GM21390 (cell line): ENCODE results near the gene SCN5A.

Experiments
- ATAC-seq: cut with Tn5 transposase; IDR thresholded peaks from one replicate; pipeline ENCODE4 v1.9.1; 2021; ENCODE audit not compliant: unreplicated experiment

SCN5A gene

DNA sequence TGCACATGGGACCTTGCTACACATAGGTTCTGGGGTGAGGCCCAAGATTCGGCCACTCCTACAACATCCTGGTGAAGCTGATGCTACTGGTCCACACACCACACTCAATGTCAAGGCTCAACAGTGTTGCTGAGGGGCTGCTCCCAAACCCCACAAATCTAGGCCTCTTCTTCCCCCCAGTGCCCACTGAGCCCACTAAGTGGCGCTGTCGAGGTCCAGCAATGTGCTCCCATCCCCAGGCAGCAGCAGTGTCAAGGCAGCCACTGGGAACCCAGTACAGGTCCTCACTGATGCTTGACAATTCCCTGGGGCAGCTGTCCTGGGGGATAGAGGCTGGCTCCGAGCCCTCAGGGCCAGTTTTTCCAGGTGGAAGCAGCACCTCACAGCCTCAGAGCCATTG is 21.5 kb downstream of the SCN5A start:
- no peak for ATAC-seq

DNA sequence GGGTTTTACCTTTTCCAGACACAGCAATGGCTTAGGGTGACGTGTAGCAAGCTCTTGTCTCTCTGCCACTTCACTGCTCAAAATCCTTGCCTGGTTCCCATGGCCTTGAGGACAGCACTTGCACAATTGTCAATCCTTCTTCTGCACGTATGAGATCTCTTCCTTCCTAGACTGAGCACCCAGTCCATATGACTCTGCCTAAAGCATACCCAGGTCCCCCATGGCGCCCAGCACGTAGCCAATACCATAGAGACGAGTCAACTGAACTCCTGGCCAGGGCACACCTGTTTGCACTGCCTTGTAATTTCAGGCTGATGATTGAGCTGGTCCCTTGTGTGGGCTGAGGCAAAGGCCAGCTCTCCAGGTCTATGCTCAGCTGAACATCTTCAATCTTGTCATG is 23.3 kb downstream of the SCN5A start:
- ATAC-seq = no peak

DNA sequence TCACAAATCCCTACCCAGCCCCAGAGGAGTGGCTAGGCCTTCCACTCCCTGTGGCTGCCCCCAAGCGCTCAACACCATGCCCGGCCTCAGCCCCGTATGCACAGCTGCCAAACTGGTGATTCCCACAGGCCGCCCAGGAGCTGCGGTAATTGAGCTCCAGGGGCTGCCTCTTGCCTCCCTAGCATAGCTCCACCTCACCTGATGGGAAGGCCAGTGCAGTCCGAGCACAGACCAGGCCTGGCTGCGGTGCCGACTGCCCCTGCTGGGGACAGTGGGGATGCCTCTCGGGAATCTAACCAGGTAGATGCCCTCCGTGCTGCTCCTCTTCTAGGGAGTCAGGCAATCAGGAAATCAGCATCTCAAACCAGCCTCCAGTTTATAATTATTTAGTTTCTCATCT is 25.9 kb downstream of the SCN5A start:
- ATAC-seq = no peak

DNA sequence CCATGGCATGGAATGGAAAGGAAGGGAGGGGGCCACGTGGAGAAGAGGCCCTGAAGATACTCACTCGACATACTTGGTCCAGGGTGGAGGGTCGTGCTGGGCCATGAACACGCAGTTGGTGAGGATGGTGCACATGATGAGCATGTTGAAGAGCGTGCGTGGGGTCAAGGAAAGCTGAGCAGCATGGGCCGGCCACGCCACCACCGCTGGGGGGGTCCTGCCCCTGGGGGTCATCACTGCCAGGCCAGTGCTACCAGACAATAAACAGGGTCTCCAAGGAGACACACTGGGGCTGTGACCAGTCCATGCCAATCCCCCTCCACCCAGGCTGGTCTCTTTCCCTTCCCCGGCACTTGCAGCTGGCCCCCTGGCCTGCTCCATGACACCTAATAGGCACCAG is 27.2 kb downstream of the SCN5A start:
- ATAC-seq = no peak

DNA sequence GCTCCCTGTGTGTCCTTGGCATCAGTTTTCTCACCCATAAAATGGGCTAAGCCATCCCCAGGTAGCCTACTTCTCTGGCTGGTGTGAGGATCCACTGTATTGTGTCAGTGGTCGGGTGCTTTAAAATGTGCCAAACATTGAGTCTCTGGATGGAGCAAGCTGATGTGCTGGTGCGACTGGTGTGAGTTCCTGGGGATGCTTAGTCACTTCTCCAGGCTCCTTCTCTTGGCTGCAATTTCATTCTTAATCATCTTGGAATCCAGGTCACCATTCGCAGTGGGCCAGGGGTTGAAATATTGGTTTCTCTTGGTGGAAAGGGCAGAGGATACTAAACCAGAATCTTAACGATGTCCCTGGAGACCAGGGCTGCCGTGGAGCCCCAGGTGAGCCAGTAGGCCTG is 29.3 kb downstream of the SCN5A start:
- no peak for ATAC-seq

DNA sequence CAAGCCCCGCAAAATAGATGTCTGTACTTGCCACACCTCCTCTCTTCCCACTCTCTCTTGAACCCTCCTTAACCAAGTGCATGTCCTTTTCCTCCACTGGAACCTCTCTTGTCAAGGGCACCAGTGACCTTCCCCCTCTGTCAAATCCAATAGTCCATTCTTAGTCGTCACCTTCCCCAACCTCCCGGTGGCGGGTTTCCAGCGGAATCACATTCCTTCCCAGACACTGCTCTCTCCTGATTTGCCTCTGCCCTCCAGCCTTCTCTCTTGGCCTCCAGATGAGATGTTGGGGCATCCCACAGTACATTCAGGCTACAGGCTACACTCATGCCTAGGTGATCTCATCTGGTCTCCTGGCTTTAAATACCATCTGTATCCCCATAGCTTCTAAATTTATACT is 31.1 kb downstream of the SCN5A start:
- ATAC-seq = no peak

DNA sequence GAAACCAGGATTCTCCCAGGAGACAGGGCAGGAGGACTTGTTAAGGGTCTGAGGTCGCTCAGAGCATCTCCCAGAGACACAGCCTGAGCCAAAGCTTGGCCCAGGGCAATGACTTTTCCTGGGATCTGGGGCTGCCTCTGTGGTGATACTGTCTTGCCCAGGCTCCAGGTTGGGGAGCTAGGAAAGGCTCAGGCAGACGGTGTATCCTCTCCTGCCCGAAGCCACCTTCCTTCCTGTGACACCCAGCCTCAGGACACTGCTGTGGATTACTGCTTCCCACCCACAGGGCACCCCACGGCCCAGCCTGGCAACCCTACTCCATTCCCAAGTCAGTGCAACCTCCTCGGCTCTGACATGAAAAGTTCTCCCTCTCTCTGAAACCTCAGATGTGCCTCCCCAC is 31.9 kb downstream of the SCN5A start:
- ATAC-seq = no peak

DNA sequence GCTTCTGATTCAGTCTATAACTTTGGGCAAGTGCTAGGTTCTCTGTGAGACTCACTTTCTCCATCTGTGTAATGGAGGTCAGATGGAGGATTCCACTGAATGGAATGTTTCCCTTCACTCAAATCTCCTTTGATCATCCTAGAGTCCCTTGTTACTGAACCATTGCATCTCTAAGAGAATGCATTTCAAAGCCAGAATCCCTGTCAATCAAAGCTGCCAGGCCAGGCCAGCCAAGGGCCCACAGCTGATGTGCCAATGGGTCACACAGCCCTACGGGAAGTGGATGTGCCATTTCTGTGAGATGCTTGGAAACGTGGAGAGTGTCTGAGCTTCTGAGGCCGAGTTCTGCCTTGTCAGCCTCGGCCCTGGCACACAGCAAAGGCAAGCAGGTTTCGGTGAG is 32.4 kb downstream of the SCN5A start:
- ATAC-seq = no peak

DNA sequence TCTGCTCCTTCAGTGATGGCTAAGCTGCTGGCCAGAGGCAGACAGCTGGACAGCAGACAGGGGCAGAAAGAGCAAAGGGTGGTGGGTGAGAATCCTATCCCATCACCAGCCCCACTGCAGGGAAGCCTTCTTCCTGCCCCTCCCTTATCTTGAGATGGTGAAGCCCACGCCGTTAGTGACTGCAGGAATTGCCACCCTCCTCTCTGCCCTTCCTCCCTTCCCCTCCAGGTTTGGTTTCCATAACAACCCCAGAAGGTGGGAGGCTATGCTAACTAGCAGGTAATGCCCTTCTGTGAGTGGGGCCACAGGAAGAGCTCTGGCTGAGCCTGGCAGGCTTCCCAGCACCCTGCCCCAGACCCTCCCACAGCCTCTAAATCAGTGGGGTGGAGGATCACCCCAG is 32.8 kb downstream of the SCN5A start:
- ATAC-seq = no peak

DNA sequence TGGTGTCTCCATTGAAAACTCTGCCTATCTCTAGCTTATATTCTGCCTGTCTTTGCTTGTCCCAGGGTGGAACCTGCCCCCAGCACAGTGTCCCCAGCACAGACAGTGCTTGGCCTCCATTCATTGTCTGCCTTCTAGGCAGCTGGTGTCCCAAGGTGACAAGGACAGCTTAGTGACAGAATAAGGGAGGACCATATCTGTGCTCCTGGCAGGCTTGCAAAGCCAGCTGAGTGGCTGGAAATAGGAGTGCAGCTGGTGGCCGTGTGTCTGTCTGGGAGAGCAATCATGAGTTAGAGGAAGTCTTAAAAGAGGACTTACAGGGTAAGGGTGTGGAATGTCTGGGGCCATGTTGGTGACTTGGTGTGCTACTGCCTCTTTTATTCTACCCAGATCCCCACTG is 33.4 kb downstream of the SCN5A start:
- ATAC-seq = no peak

DNA sequence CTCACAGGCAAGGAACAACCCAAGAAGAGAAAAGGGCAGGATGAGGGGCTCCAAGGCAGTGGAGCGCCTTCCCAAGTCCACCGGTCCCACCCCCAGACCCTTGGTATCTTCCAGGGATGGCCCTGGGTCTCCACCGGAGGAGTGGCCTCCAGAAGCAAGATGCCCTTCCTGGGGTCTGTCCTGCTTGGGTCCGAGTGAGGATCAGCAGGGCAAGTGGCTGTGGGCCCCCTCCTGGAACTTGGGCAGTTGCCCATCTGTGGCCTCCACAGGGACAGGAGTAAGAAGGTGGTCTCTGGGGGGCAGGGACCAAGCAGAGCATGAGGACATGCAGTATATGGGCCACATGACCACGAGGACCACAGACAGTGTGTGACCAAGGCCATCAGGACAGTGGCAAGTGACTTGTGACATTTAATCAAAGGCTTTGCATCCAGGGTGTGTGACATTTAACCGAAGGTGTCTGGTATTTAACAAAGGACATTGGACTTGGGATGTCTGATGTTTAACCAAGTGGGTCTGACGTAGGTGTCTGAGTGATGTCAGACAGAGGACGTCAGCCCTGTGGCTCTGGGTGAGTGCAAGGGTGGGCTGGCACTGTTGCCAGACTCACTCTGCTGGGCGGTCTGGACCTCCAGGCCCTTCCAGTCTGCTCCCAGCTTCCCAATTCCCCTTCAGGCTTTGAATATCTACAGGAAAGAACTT is 34.7 kb downstream of the SCN5A start:
- ATAC-seq = no peak

DNA sequence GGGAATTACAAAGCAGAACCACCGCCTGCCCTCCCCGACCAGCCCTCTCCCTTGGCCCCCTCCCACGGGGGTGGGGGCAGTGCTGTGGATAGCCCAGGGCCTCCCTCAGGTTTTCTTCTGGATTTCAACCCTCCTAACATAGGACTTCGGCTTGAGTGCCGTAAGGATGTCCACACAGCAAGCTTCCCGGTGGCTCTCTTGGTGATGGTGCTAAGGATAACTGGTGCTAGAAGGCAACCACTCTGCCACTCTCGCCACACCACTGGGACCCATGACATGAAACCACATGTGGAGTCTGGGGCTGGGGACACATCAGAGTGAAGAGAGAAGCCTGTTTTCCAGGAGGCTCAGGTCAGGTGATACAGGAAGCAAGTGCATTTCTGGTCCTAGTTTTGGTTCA is 35.4 kb downstream of the SCN5A start:
- no peak for ATAC-seq

DNA sequence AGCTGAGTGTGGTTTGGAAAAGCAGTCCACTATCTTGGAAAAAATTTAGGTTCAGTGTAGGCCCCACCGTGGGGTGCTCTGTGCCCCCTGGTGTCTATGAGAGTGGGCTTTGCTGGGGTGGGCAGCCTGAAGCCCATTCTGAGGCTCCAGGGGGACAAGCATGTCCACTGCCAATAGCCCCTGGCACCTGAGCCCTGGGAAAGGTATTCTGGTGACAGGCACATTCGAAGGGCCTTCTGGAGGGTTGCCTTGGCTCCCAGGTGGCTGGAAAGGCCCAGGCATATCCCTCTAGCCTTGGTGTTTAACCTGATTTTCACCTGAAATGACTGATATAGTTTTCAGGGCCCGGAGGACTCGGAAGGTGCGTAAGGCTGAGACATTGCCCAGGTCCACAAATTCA is 36.1 kb downstream of the SCN5A start:
- no peak for ATAC-seq

DNA sequence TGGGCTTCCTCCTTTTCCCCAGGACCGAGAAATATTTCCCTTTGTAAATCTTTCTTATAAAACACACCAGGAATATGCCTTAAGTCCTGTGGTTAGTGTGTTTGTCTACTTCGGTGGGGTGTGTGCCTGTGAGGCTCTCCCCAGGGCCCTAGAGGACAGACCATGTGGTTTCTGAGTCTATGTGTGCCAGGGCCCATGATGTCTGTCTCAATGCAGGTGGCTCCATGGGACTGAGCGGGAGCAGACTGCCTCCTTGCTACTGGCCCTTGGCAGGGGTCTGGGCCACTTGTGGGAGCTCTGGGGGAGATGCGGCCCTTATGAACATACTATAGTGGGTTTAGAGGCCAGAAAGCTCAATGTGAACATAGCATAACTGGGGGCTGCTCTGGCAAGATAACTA is 37.6 kb downstream of the SCN5A start:
- ATAC-seq = no peak

DNA sequence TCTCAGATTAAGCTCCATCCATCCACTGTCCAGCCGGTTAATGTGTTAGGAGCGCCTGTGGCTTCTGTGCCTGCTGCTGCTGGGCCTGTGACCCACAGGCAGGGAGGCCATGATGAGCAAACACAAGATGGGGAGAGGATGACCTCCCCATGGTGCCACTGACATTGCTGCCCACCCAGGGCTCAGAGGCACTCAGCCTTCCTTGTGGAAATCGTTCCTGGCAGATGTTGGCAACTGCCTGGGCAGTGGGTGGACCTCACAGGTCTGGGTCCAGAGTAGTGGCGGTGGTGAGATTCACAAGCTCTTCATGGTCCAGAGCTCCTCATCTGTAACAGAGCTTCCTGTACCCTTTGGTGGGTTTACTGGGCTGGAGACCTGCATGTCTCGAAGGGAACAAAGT is 38.6 kb downstream of the SCN5A start:
- ATAC-seq = no peak

DNA sequence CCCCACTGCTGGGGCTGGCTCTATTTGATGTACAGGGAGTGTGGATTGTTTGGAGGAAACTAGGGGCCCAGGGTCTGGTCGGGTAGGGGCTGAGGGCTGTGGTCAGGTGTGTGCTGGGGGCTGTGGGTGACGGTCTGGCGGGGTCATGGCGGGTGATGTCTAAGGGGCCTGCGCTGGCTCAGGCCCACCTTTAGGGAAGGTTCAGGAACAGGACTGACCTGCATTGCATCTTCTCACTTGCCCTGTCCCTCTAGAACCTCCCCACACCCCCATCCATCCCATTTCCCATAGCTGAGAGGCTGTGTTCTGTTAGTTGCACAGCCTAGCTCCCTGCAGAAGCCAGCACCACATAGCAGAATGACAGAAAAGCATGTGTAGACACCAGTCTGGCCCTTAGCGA is 39.1 kb downstream of the SCN5A start:
- ATAC-seq = no peak

DNA sequence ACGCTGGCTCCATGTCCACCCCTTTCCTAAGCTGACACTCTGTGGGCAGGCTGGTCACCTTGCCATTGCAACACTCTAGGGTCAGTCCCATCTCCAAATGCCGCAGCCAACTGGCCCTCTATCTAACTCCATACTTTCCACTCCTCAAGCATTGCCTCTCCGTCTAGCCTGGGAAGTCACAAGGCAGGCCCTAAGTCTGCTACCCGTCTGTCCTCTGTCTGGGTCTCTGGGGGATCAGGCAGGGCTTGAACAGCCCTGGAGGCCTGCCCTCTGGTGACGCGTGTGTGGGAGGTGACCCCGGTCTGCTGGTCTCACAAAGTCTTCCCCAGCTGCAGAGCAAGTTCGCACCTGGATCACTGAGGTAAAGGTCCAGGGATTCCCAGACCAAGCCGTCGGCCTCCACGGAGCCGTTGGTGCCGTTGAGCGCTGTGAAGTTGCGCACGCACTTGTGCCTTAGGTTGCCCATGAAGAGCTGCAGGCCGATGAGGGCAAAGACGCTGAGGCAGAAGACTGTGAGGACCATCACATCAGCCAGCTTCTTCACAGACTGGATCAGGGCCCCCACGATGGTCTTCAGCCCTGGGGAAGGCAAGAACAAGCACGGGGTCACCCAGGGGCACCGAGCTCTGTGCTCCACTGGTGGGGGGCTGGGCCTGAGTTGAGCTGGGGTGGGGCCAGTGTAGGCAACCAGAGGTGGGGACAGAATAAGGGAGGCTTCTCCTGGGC is 39.9 kb downstream of the SCN5A start:
- ATAC-seq = no peak

DNA sequence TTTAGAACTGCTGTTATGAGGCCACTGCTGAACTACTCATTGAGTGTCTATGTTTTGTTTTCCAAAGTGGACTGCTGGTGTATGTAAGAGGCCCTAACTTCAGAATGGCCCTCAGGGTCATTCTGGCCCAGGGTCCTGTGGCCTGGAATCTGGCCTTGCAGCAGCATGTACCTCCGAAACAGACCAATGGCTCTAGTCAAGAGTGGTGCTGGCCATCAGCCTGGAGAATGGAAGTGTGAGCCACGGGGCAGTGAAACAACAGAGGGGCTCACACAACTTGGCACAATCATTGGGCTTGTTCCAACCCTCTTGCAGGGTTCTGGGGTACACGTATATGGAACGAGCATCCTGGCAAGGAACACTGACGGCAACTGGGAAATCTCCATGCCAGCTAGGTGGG is 40.5 kb downstream of the SCN5A start:
- no peak for ATAC-seq

DNA sequence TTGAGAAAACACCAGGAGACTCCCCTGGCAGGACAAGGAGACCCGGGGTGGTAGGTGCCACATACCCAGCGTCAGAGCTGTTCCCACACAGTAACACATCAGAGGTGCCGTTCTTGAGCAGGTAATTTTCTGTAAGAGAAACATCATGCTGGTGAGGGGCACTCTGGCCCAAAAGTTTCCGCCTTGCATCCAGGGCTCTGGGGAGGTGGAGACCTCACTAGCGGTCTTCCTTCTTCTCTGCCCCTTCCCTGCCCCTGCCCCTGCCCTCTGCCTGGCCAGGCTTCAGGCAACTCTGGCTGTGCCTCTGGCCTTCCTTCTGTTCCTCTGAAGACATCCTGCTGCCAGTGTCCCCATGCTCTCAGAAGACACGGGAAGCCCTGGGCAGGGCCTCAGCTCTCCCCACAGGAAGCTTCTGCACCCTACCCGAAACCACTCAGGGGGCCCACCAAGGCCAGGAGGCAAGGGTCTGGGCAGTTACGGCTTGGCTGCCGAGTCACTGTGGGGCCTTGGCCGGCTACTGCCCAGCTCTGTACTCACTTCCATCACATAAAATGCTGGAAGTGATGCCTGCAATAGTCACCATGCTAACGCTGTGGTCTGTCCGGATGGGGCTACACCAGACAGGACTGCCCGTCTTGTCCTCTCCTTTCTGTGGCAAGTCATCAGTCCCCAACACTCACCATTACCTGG is 41.3 kb downstream of the SCN5A start:
- no peak for ATAC-seq

DNA sequence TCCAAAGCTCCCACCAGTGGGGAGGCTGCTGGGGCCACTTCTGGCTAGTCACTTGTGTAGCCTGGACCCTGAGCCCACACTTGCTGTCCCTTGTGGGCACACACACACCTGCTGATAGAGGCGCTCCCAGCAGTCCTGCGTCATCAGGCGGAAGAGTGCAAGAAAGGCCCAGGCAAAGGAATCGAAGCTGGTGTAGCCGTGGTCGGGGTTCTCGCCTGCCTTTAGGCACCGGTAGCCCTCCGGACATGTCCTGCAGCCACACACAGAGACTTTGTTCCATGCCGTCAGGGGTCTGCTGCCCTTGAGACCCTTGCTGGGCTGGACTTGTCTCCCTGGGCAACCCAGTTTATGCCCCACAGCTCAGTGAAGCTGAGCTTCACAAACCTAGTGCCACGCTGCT is 42.9 kb downstream of the SCN5A start:
- no peak for ATAC-seq

DNA sequence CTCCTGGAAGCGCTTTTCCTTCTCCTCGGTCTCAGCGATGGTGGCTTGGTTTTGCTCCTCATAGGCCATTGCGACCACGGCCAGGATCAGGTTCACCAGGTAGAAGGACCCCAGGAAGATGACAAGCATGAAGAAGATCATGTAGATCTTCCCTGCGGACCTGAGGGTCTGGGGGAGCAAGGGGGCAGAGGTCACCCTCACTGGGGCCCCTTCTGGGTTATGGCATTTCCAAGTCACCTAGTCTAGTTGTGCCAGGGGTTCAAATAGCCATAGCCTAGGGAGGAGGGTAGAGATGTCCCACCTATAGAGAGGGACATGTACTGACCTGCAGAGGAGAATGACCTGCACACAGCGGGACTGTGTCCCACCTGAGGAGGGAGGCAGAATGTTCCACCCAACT is 43.5 kb downstream of the SCN5A start:
- ATAC-seq = no peak

DNA sequence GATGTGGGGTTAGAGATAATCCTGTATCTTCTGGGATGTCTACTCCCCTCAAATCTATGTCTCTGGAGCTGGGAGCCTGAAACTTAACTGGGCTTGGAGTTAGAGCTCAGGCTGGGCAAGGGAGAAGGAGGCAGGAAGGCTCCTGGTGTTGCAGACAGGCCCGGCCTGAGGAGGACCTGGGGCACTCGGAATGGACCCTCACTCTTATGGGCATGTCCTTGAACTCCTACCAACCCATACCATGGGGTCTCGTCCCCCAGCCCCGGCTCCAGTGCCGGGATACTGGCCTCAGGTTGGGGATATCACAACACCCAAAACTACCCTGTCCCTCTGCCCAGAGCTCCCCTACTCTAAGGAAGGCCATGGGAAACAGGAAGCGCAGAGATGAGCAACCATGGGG is 45.2 kb downstream of the SCN5A start:
- no peak for ATAC-seq
